Measurements from ENCODE around the gene PAWR. TPM values are rescaled to one million over a fixed set of nuclear protein-coding genes. Genes with fewer than 3 reads are reported as not detected.
A peak's percentile ranks its signal among the peaks of the same experiment; 100 is the strongest.

PAWR gene
- polyA plus RNA-seq, 1 donor (not counting 4 experiments of a cell fraction or from before 2014, with no cell fraction given), result 41.1 TPM

DNA sequence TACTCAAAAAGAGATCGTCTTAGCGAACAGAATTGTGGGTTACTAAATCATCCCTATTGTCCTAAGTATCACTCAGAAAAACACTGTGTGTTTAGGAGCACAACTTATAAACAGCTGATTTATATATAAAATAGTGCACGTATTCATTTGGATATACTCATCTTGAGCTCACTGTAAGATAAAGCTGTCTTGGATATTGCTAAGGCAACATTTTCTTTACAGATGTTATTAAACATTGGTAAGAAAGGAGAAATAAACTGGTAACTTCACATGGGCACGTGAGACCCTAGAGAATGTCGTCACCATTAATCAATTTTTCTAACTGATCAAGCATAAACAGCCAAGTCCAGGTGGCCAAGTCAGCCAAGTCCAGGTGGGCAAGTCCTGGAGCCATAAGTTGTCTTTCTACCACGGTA is 1.7 kb downstream of the PAWR start:
- no peaks in the 10 kb centered on the region for H3K9me3 ChIP-seq (ENCODE audit: control insufficient read depth, low read depth, low read length)
- DNase-seq (ENCODE audit: low read depth, low spot score), result no peak
- peak overlapping the region; percentile 99 for H3K27ac ChIP-seq (ENCODE audit: control insufficient read depth, insufficient read depth, low read length)
- dilution Hi-C loops (cut with MboI; ENCODE audit: extremely low pct_ligation_motif_present, low sequenced_read_pairs), result no loop called here
- peak overlapping the region; percentile 94 for H3K9ac ChIP-seq (ENCODE audit: control insufficient read depth, extremely low read depth, insufficient read depth, low read length)
- H3K36me3 ChIP-seq (ENCODE audit: control insufficient read depth in 2 of 2, extremely low read depth in 1 of 2, insufficient read depth in 2 of 2, low read length in 2 of 2), result peaks cover 0 to 2% of the 10 kb centered on the region in 2 experiments
- TF ChIP-seq, protein P1, sequence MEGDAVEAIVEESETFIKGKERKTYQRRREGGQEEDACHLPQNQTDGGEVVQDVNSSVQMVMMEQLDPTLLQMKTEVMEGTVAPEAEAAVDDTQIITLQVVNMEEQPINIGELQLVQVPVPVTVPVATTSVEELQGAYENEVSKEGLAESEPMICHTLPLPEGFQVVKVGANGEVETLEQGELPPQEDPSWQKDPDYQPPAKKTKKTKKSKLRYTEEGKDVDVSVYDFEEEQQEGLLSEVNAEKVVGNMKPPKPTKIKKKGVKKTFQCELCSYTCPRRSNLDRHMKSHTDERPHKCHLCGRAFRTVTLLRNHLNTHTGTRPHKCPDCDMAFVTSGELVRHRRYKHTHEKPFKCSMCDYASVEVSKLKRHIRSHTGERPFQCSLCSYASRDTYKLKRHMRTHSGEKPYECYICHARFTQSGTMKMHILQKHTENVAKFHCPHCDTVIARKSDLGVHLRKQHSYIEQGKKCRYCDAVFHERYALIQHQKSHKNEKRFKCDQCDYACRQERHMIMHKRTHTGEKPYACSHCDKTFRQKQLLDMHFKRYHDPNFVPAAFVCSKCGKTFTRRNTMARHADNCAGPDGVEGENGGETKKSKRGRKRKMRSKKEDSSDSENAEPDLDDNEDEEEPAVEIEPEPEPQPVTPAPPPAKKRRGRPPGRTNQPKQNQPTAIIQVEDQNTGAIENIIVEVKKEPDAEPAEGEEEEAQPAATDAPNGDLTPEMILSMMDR (optimal IDR thresholded peaks at IDR 0.05 in 1 of 3, IDR thresholded peaks at IDR 0.05 in 1 of 3, conservative IDR thresholded peaks at IDR 0.05 in 1 of 3; ENCODE audit: extremely low read depth in 1 of 3, insufficient read depth in 2 of 3, low read length in 3 of 3), result no peak
- TF ChIP-seq EZH2 (IDR thresholded peaks at IDR 0.05; ENCODE audit: low read length), result no peak
- peaks cover 44% of the 10 kb centered on the region for H3K4me1 ChIP-seq (ENCODE audit: control insufficient read depth, extremely low read depth, insufficient read depth, low read length)
- peaks cover 60% of the 10 kb centered on the region for H3K79me2 ChIP-seq (ENCODE audit: control insufficient read depth, insufficient read depth, low read length)
- no peak for FAIRE-seq
- H4K20me1 ChIP-seq (ENCODE audit: control insufficient read depth, extremely low read depth, insufficient read depth, low read length), result peaks cover 3% of the 10 kb centered on the region
- H3K27me3 ChIP-seq (ENCODE audit: control insufficient read depth, extremely low read depth, insufficient read depth, low read length), result no peaks in the 10 kb centered on the region
- peak overlapping the region; percentile 80 to 97 (median 92) for H3K4me3 ChIP-seq (ENCODE audit: control insufficient read depth in 2 of 3, extremely low read depth in 1 of 3, insufficient read depth in 2 of 3, low read depth in 1 of 3, low read length in 3 of 3)
- no peaks in the 10 kb centered on the region for H3K9me1 ChIP-seq (ENCODE audit: control insufficient read depth, extremely low read depth, insufficient read depth, low read length)
- H2AFZ ChIP-seq (ENCODE audit: control insufficient read depth, low read length), result no peak overlapping the region
- H3K4me2 ChIP-seq (ENCODE audit: control insufficient read depth, extremely low read depth, insufficient read depth, low read depth, low read length), result peak overlapping the region; percentile 89

DNA sequence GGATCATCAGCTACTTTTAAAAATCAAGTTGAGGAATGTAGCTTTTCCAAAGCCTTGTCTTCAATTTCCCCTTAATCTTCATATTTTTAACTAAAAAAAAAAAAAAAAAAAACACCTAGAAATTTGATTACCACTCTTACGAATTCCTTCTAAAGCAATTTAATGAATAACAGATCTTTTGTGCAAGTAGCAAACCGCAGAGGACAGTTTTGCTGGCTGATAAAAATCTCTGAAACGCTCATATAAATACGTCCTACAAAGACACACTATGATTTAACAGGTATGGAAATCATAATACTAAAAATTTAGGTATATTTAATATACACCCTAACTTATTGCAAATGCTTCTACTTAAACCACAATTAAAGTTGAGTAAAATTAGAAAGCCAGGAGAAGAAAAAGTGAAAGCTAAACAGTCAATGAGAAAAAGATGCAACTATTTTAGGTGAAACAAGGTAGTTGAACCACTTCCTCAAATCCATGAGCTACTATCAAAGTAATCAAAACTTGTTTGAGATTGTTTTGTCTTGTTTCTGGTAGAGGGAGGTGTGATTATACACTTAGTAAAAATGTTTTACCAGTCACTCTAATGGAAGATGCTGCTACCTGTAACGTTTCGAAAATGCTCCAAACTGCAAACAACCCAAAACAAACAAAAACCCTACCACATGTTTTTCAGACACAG is 2.2 kb downstream of the PAWR start:
- Histone ChIP-seq H4K20me1 (ENCODE audit: control insufficient read depth, extremely low read depth, insufficient read depth, low read length) (peaks cover 3% of the 10 kb centered on the region), H3K27me3 (ENCODE audit: control insufficient read depth, extremely low read depth, insufficient read depth, low read length) (no peaks in the 10 kb centered on the region), H3K79me2 (ENCODE audit: control insufficient read depth, insufficient read depth, low read length) (peaks cover 66% of the 10 kb centered on the region), H3K9me3 (ENCODE audit: control insufficient read depth, low read depth, low read length) (no peaks in the 10 kb centered on the region), H3K27ac (ENCODE audit: control insufficient read depth, insufficient read depth, low read length) (peak overlapping the region; percentile 99), H3K4me3 (ENCODE audit: control insufficient read depth in 2 of 3, extremely low read depth in 1 of 3, insufficient read depth in 2 of 3, low read depth in 1 of 3, low read length in 3 of 3) (peak overlapping the region; percentile 80 to 97 (median 92)), H3K9me1 (ENCODE audit: control insufficient read depth, extremely low read depth, insufficient read depth, low read length) (no peaks in the 10 kb centered on the region), H2AFZ (ENCODE audit: control insufficient read depth, low read length) (no peak overlapping the region), H3K4me2 (ENCODE audit: control insufficient read depth, extremely low read depth, insufficient read depth, low read depth, low read length) (peak overlapping the region; percentile 89), H3K4me1 (ENCODE audit: control insufficient read depth, extremely low read depth, insufficient read depth, low read length) (peaks cover 40% of the 10 kb centered on the region), H3K36me3 (ENCODE audit: control insufficient read depth in 2 of 2, extremely low read depth in 1 of 2, insufficient read depth in 2 of 2, low read length in 2 of 2) (peaks cover 0 to 2% of the 10 kb centered on the region in 2 experiments), H3K9ac (ENCODE audit: control insufficient read depth, extremely low read depth, insufficient read depth, low read length) (peak overlapping the region; percentile 94)
- dilution Hi-C loops (cut with MboI; ENCODE audit: extremely low pct_ligation_motif_present, low sequenced_read_pairs), result no loop called here
- no peak for TF ChIP-seq EZH2 (IDR thresholded peaks at IDR 0.05; ENCODE audit: low read length)
- TF ChIP-seq, protein P1 (optimal IDR thresholded peaks at IDR 0.05 in 1 of 3, IDR thresholded peaks at IDR 0.05 in 1 of 3, conservative IDR thresholded peaks at IDR 0.05 in 1 of 3; ENCODE audit: extremely low read depth in 1 of 3, insufficient read depth in 2 of 3, low read length in 3 of 3), result no peak
- DNase-seq (ENCODE audit: low read depth, low spot score) (no peak), FAIRE-seq (peak; percentile 65)
